Sigmoid colon (tissue), 3 donors: ENCODE results near the gene MB.

Source experiments
- CTCF ChIP-seq, 4 experiments: fragments of 450-650 bp in 3 of 4; fragments of 200-600 bp in 1 of 4; IDR thresholded peaks; one replicate each; pipeline ENCODE4 v1.5.1; 2016 to 2019; ENCODE audit warnings: antibody characterized with exemption in 4 of 4, mild to moderate bottlenecking in 3 of 4, moderate library complexity in 2 of 4
- POLR2A ChIP-seq, 2 donors: fragments of 450-650 bp; IDR thresholded peaks; one replicate each; pipeline ENCODE4 v1.6.1; 2016; ENCODE audit warnings: antibody characterized with exemption in 2 of 2, mild to moderate bottlenecking in 2 of 2, moderate library complexity in 2 of 2

DNA sequence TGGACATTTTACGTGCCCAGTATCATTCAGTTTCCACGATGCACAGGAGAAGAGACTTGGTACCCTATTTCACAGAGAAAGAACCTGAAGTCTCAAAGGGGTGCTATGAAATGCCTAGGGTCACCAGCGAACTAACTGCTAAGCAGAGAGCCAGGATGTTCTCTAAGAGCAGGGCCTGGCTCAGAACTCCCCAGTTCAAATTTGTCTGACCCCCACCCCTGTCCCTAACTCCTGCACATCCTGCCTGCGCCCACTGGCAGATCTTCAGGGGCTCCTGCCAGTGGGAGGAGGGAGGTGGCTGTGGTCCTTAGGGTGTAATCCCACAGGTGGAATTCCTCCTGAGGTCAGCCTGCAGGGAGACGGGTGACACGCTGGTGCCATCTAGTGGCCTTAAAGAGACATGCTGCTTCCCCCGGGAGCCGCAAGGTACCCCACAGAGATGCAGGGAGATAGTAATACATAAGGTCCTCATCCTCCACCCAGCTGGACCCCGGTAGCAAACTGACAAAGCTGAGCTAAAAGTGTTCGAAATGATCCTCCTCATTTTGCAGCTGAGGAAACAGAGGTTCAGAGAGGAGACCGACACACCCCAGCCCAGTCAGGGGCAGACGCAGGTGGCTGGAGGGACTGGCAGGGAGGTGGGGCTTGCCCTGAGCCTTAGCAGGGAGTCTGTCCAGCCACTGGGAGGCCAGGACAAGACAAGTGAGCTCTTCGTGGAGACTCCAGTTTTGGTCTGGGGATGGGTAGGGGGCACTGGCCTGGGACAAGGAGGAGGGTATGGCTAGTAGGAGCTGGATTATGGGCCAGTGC is 34.1 kb downstream of the MB start:
- peak; percentile 93 to 96 (median 95) for TF ChIP-seq CTCF (IDR thresholded peaks at IDR 0.05)
- TF ChIP-seq POLR2A (IDR thresholded peaks at IDR 0.05): no peak
